Osteoblast (primary cell): ENCODE data around the gene ZBTB9. TPM values are rescaled to one million over a fixed set of nuclear protein-coding genes. Genes with fewer than 3 reads are reported as not detected.

Experiments
- DNase-seq: peaks from one replicate; pipeline ENCODE4 v3.0.0; 2011; ENCODE audit warnings: low spot score, mixed read lengths; ENCODE audit not compliant: insufficient read length; ENCODE audit errors: missing footprints
- H2AFZ ChIP-seq: 2 replicates; pipeline ENCODE4 v1.6.0; 2011; ENCODE audit warnings: mild to moderate bottlenecking, low read length
- H3K27ac ChIP-seq: 2 replicates; pipeline ENCODE4 v1.5.1; 2011; ENCODE audit warnings: mild to moderate bottlenecking, low read depth, low read length, moderate library complexity
- H3K27me3 ChIP-seq: 2 replicates; pipeline ENCODE4 v1.6.0; 2012; ENCODE audit warnings: mild to moderate bottlenecking, control low read depth, inconsistent platforms, low read length, moderate library complexity; ENCODE audit not compliant: insufficient read depth
- H3K36me3 ChIP-seq: 2 replicates; pipeline ENCODE4 v1.5.1; 2011; ENCODE audit warnings: mild to moderate bottlenecking, low read length, control low read depth, moderate library complexity; ENCODE audit not compliant: insufficient read depth
- H3K4me1 ChIP-seq: 2 replicates; pipeline ENCODE4 v1.5.1; 2011; ENCODE audit warnings: mild to moderate bottlenecking, low read length, control low read depth, moderate library complexity; ENCODE audit not compliant: insufficient read depth
- H3K4me2 ChIP-seq: 2 replicates; pipeline ENCODE4 v1.6.0; 2011; ENCODE audit warnings: mild to moderate bottlenecking, low read length; ENCODE audit not compliant: insufficient read depth
- H3K4me3 ChIP-seq: fragments of 200-600 bp; sonication (generic); 3 replicates; pipeline ENCODE4 v1.5.1; 2012; ENCODE audit warnings: mild to moderate bottlenecking, low read length, inconsistent platforms; ENCODE audit not compliant: insufficient read depth
- H3K79me2 ChIP-seq: 2 replicates; pipeline ENCODE4 v1.6.0; 2012; ENCODE audit warnings: mild to moderate bottlenecking, low read length, control low read depth, inconsistent platforms; ENCODE audit not compliant: insufficient read depth
- H3K9me3 ChIP-seq: 2 replicates; pipeline ENCODE4 v1.5.1; 2011; ENCODE audit warnings: low read depth, low read length, control low read depth
- H4K20me1 ChIP-seq: 2 replicates; pipeline ENCODE4 v1.6.0; 2012; ENCODE audit warnings: mild to moderate bottlenecking, low read length, control low read depth; ENCODE audit not compliant: insufficient read depth
- CTCF ChIP-seq: IDR thresholded peaks from 2 replicates; pipeline ENCODE4 v1.5.1; 2011; ENCODE audit warnings: mild to moderate bottlenecking, low read depth, low read length, moderate library complexity; ENCODE audit errors: extremely low read depth
- total RNA-seq: library from RNA; depleted of rRNA; stranded (reverse); fragments of >200 nt; gene quantifications from 2 replicates; pipeline ENCODE4 v1.2.3, GENCODE V29; 2012

The ZBTB9 gene
- total RNA-seq, 1 donor, result 4.7 TPM

GRCh38 chr6:33426590-33427511, 27.5 kb upstream of the ZBTB9 start:
- Histone ChIP-seq H3K27ac (peak overlapping the region; percentile 52), H3K4me2 (peak overlapping the region; percentile 96), H2AFZ (no peak overlapping the region), H3K36me3 (peaks cover 6% of the 10 kb centered on the region), H4K20me1 (peaks cover 33% of the 10 kb centered on the region), H3K79me2 (peaks cover 64% of the 10 kb centered on the region), H3K4me3 (peak overlapping the region; percentile 79), H3K4me1 (peaks cover 36% of the 10 kb centered on the region), H3K9me3 (no peaks in the 10 kb centered on the region), H3K27me3 (no peaks in the 10 kb centered on the region)
- no peak for TF ChIP-seq CTCF
- DNase-seq, result peak; percentile 85

- peak; percentile 98 for DNase-seq
- Histone ChIP-seq H3K4me1 (peaks cover 36% of the 10 kb centered on the region), H3K27me3 (no peaks in the 10 kb centered on the region), H3K36me3 (peaks cover 7% of the 10 kb centered on the region), H4K20me1 (peaks cover 34% of the 10 kb centered on the region), H3K27ac (peak overlapping the region; percentile 52), H3K4me2 (peak overlapping the region; percentile 92), H3K4me3 (peak overlapping the region; percentile 79), H3K79me2 (peaks cover 57% of the 10 kb centered on the region), H3K9me3 (no peaks in the 10 kb centered on the region), H2AFZ (peak overlapping the region; percentile 66)
- no peak for TF ChIP-seq CTCF
Observed at GRCh38 chr6:33427585-33428223, 26.7 kb upstream of the ZBTB9 start.

GRCh38 chr6:33428224-33428965, 26.0 kb upstream of the ZBTB9 start:
- Histone ChIP-seq H4K20me1 (peaks cover 40% of the 10 kb centered on the region), H2AFZ (no peak overlapping the region), H3K4me1 (peaks cover 36% of the 10 kb centered on the region), H3K36me3 (peaks cover 13% of the 10 kb centered on the region), H3K4me3 (peak overlapping the region; percentile 79), H3K4me2 (peak overlapping the region; percentile 71), H3K9me3 (no peaks in the 10 kb centered on the region), H3K27me3 (no peaks in the 10 kb centered on the region), H3K27ac (no peak overlapping the region), H3K79me2 (peaks cover 60% of the 10 kb centered on the region)
- TF ChIP-seq CTCF, result peak; percentile 35
- peak; percentile 97 for DNase-seq
